GM23338 (cell line): ENCODE data around the gene ARHGAP4. TPM values are rescaled to one million over a fixed set of nuclear protein-coding genes. Genes with fewer than 3 reads are reported as not detected.

Experiments used
- ATAC-seq: fragments of 200-7000 bp; cut with Tn5 transposase; 3 replicates; pipeline ENCODE4 v1.9.1; 2020
- DNase-seq: peaks from one replicate; pipeline ENCODE4 v3.0.0-alpha.2; 2015; ENCODE audit warnings: low spot score
- H2AFZ ChIP-seq: fragments of 200-600 bp; sonication (generic); 2 replicates; pipeline ENCODE4 v1.8.0; 2016; ENCODE audit warnings: antibody characterized with exemption, mild to moderate bottlenecking, moderate library complexity
- H3F3A ChIP-seq: fragments of 200-600 bp; sonication (generic); replicated peaks from 2 replicates; pipeline ENCODE4 v1.8.0; 2017; ENCODE audit warnings: antibody characterized with exemption, mixed run types, low read depth
- H3K27ac ChIP-seq: fragments of 200-600 bp; sonication (generic); 2 replicates; pipeline ENCODE4 v1.6.1; 2016; ENCODE audit warnings: low read depth
- H3K27me3 ChIP-seq: fragments of 200-600 bp; sonication (generic); 2 replicates; pipeline ENCODE4 v1.8.0; 2016; ENCODE audit warnings: mild to moderate bottlenecking, mixed run types, moderate library complexity; ENCODE audit not compliant: insufficient read depth
- H3K36me3 ChIP-seq: fragments of 200-600 bp; sonication (generic); 2 replicates; pipeline ENCODE4 v1.8.0; 2016; ENCODE audit warnings: mild to moderate bottlenecking; ENCODE audit not compliant: insufficient read depth
- H3K4me1 ChIP-seq: fragments of 200-600 bp; sonication (generic); 2 replicates; pipeline ENCODE4 v1.8.0; 2016; ENCODE audit warnings: mild to moderate bottlenecking, moderate library complexity; ENCODE audit not compliant: insufficient read depth
- H3K4me2 ChIP-seq: fragments of 200-600 bp; sonication (generic); 2 replicates; pipeline ENCODE4 v1.7.1; 2017; ENCODE audit warnings: mixed run types
- H3K4me3 ChIP-seq: fragments of 200-600 bp; sonication (generic); 2 replicates; pipeline ENCODE4 v1.6.1; 2016; ENCODE audit warnings: mixed run types
- H3K79me2 ChIP-seq: fragments of 200-600 bp; sonication (generic); replicated peaks from 2 replicates; pipeline ENCODE4 v1.8.0; 2017; ENCODE audit warnings: mild to moderate bottlenecking; ENCODE audit not compliant: insufficient read depth
- H3K9me2 ChIP-seq: fragments of 200-600 bp; sonication (generic); 2 replicates; pipeline ENCODE4 v1.8.0; 2017; ENCODE audit not compliant: insufficient read depth
- H4K20me1 ChIP-seq: fragments of 200-600 bp; sonication (generic); replicated peaks from 2 replicates; pipeline ENCODE4 v1.8.0; 2017; ENCODE audit warnings: mild to moderate bottlenecking; ENCODE audit not compliant: insufficient read depth
- H3K27ac Mint-ChIP-seq: 2 replicates; pipeline ENCODE4 v1.8.0; 2020; ENCODE audit warnings: inconsistent platforms, mild to moderate bottlenecking, moderate library complexity, mixed read lengths
- H3K27me3 Mint-ChIP-seq: 3 replicates; pipeline ENCODE4 v1.8.0; 2022; ENCODE audit warnings: low read depth, mild to moderate bottlenecking, moderate library complexity, mixed read lengths, inconsistent platforms; ENCODE audit not compliant: insufficient read depth, poor library complexity
- H3K36me3 Mint-ChIP-seq: 3 replicates; pipeline ENCODE4 v1.8.0; 2021; ENCODE audit warnings: low read depth, mild to moderate bottlenecking, inconsistent platforms, moderate library complexity, mixed read lengths
- H3K4me1 Mint-ChIP-seq: 3 replicates; pipeline ENCODE4 v1.8.0; 2020; ENCODE audit warnings: mild to moderate bottlenecking, inconsistent platforms, mixed read lengths
- H3K4me3 Mint-ChIP-seq: 3 replicates; pipeline ENCODE4 v1.8.0; 2021; ENCODE audit warnings: moderate library complexity, mild to moderate bottlenecking, inconsistent platforms, mixed read lengths
- H3K9me3 Mint-ChIP-seq: 3 replicates; pipeline ENCODE4 v1.8.0; 2020; ENCODE audit warnings: moderate library complexity, mild to moderate bottlenecking, inconsistent platforms, mixed read lengths
- CREB1 ChIP-seq: fragments of 250-450 bp; sonication (Bioruptor Pico); IDR thresholded peaks from 2 replicates; pipeline ENCODE4 v1.5.0; 2020; ENCODE audit warnings: low read depth, mild to moderate bottlenecking, moderate library complexity
- ETS1 ChIP-seq: IDR thresholded peaks from 2 replicates; pipeline ENCODE4 v1.6.1; 2016; ENCODE audit warnings: antibody characterized with exemption
- EZH2 ChIP-seq: fragments of 200-600 bp; sonication (generic); IDR thresholded peaks from one replicate; pipeline ENCODE4 v1.8.0; 2017; ENCODE audit warnings: antibody characterized with exemption, mild to moderate bottlenecking, low read depth; ENCODE audit not compliant: unreplicated experiment
- EZH2phosphoT487 ChIP-seq: fragments of 200-600 bp; sonication (generic); IDR thresholded peaks from one replicate; pipeline ENCODE4 v1.8.1; 2018; ENCODE audit warnings: antibody characterized with exemption; ENCODE audit not compliant: unreplicated experiment
- JUNB ChIP-seq: IDR thresholded peaks from one replicate; pipeline ENCODE4 v1.6.1; 2016; ENCODE audit warnings: antibody characterized with exemption; ENCODE audit not compliant: unreplicated experiment
- NANOG ChIP-seq: IDR thresholded peaks from 2 replicates; pipeline ENCODE4 v1.6.1; 2016; ENCODE audit warnings: antibody characterized with exemption, borderline replicate concordance
- POLR2AphosphoS5 ChIP-seq: IDR thresholded peaks from 2 replicates; pipeline ENCODE4 v1.6.1; 2016; ENCODE audit warnings: antibody characterized with exemption, low read depth
- REST ChIP-seq: IDR thresholded peaks from one replicate; pipeline ENCODE4 v1.6.1; 2018; ENCODE audit warnings: antibody characterized with exemption; ENCODE audit not compliant: unreplicated experiment
- STAT1 ChIP-seq: IDR thresholded peaks from one replicate; pipeline ENCODE4 v1.6.1; 2016; ENCODE audit warnings: antibody characterized with exemption; ENCODE audit not compliant: unreplicated experiment
- ZNF114 ChIP-seq: fragments of 250-450 bp; sonication (Bioruptor Pico); IDR thresholded peaks from 2 replicates; pipeline ENCODE4 v1.5.0; 2020; ENCODE audit warnings: mild to moderate bottlenecking, moderate library complexity
- ZNF331 ChIP-seq: fragments of 250-450 bp; sonication (Bioruptor Pico); IDR thresholded peaks from 2 replicates; pipeline ENCODE4 v1.5.0; 2020; ENCODE audit warnings: low read depth, mild to moderate bottlenecking, moderate library complexity
- ZNF462 ChIP-seq: fragments of 250-450 bp; sonication (Bioruptor Pico); IDR thresholded peaks from 2 replicates; pipeline ENCODE4 v1.5.0; 2020; ENCODE audit warnings: mild to moderate bottlenecking, moderate library complexity
- polyA plus RNA-seq: library from polyadenylated mRNA; unstranded; fragments of >200 nt; fragmentation: Nextera tagmentation; extraction: Ambion mirVana; gene quantifications from 2 replicates; pipeline ENCODE4 v1.2.1, GENCODE V29; 2016
- total RNA-seq: library from RNA; depleted of rRNA; stranded (reverse); fragments of >200 nt; shearing (Covaris generic); gene quantifications from 2 replicates; pipeline ENCODE4 v1.2.3, GENCODE V29; 2014

The ARHGAP4 gene
- total and polyA plus RNA-seq, 2 experiments from 2014 or later = 21.5 to 59.5 TPM

GRCh38 chrX:153873282-153874084, 52.6 kb downstream of the ARHGAP4 start:
- no peak overlapping the region for H3K27ac ChIP-seq
- no peaks in the 10 kb centered on the region for H4K20me1 ChIP-seq
- DNase-seq (no peak), ATAC-seq (no peak)
- H3K27me3 Mint-ChIP-seq = peaks cover 10% of the 10 kb centered on the region
- H3K79me2 ChIP-seq = no peaks in the 10 kb centered on the region
- no peak overlapping the region for H3K4me3 ChIP-seq
- no peaks in the 10 kb centered on the region for H3K9me2 ChIP-seq
- no peaks in the 10 kb centered on the region for H3K36me3 ChIP-seq
- H3F3A ChIP-seq = no peaks in the 10 kb centered on the region
- H3K4me3 Mint-ChIP-seq = no peak overlapping the region
- H3K27me3 ChIP-seq = no peaks in the 10 kb centered on the region
- peaks cover 8% of the 10 kb centered on the region for H3K36me3 Mint-ChIP-seq
- no peak for TF ChIP-seq ETS1
- TF ChIP-seq CREB1 (CRISPR knock-in tag) = no peak
- TF ChIP-seq EZH2phosphoT487 = no peak
- no peak for TF ChIP-seq JUNB
- no peak for TF ChIP-seq POLR2AphosphoS5
- TF ChIP-seq ZNF114 (CRISPR knock-in tag) = no peak
- TF ChIP-seq ZNF462 = no peak
- no peak for TF ChIP-seq REST
- TF ChIP-seq ZNF331 (CRISPR knock-in tag) = no peak
- TF ChIP-seq STAT1 = no peak
- TF ChIP-seq NANOG = no peak
- TF ChIP-seq EZH2 = no peak
- peaks cover 16% of the 10 kb centered on the region; the same call in 1 of the 2 replicates for H3K4me1 ChIP-seq
- no peak overlapping the region for H3K4me2 ChIP-seq
- no peak overlapping the region for H3K27ac Mint-ChIP-seq
- H2AFZ ChIP-seq = no peak overlapping the region
- no peaks in the 10 kb centered on the region; the same call in 2 of the 3 replicates for H3K9me3 Mint-ChIP-seq
- peaks cover 52% of the 10 kb centered on the region for H3K4me1 Mint-ChIP-seq
